HG03571 (cell line): ENCODE measurements around the gene FKBP1C.
"Not testable (repeated sequence)": the region's sequence is repeated elsewhere in the genome, so short reads cannot be mapped to it uniquely, and the experiment has no call there.

Experiments used
- ATAC-seq: cut with Tn5 transposase; IDR thresholded peaks from one replicate; pipeline ENCODE4 v1.9.1; 2021; ENCODE audit not compliant: unreplicated experiment

The FKBP1C gene

DNA sequence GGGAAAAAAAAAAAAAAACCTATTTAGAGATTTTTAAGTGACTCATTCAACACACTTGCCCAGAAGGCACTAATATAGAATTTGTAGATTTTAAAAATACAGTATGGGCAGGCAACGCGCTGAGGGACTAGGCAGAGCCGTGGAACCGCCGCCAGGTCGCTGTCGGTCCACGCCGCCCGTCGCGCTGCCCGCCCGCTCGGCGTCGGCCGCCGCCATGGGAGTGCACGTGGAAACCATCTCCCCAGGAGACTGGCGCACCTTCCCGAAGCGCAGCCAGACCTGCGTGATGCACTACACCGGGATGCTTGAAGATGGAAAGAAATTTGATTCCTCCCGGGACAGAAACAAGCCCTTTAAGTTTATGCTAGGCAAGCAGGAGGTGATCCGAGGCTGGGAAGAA lies at the start of gene FKBP1C:
TSS of gene FKBP1C (plus strand) at position 127 of the 400 bp plus-strand sequence.
- not testable (repeated sequence) for ATAC-seq

- not testable (repeated sequence) for ATAC-seq
Measured at GRCh38 chr6:63164047-63164803, 47.0 kb upstream of the FKBP1C start.

DNA sequence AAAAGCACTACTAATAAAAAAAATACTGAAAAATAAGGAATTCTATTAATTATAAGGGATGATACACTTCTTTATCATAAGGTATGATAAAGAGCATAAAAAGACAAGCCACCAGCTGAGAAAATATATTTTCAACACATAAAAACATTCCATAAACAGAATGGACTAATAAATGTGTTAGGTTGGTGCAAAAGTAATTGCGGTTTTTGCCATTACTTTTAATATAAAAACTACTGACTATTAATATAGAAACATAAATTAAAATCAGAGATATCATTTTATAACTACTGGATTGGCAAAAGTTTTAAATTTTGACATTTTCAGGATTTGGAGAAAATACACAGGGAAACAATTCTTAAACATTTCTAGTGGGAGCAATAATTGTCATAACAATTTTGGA lies 37.1 kb upstream of the FKBP1C start:
- ATAC-seq, result no peak

- ATAC-seq, result no peak
Measured at GRCh38 chr6:63176181-63176580, 35.1 kb upstream of the FKBP1C start.

- ATAC-seq, result no peak
Measured at GRCh38 chr6:63180367-63180766, 30.9 kb upstream of the FKBP1C start.

DNA sequence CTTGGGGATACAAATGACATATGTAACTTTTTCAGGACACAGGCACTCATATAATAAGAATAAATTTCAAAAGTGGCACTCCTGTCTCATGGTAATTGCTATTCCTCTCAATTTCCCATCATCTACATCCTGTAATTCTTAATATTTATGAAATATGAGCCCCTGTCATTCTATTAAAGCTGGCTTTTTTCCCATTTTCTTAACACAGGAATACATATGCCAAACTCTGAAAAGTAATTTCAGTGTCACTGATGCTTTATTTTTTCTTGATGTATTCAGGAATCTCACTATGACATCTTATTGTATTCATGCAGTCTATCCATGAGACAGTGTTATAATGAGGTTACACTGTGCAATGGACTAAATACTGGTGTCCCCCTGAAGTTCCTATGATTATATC lies 24.3 kb upstream of the FKBP1C start:
- no peak for ATAC-seq

DNA sequence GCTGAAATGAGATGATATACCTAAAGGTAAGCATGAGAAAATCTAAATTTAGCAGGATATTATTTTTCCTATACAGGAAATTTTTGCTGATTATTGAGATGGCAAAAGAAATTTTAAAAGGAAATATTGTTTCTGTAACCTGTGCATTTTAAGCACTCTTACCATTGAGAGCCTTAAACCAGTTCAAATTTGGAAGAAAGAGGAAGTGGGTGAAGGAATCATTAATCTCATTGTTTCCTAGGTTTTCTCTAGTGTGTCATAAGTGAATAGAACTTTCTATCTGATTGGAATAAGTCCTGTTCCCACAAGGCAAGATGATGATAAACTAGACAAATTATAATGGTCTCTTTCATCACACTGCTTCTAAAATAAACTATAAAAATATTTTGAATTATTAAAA lies 22.4 kb upstream of the FKBP1C start:
- ATAC-seq, result no peak

GRCh38 chr6:63193324-63193723 lies 17.9 kb upstream of the FKBP1C start:
- ATAC-seq, result no peak

DNA sequence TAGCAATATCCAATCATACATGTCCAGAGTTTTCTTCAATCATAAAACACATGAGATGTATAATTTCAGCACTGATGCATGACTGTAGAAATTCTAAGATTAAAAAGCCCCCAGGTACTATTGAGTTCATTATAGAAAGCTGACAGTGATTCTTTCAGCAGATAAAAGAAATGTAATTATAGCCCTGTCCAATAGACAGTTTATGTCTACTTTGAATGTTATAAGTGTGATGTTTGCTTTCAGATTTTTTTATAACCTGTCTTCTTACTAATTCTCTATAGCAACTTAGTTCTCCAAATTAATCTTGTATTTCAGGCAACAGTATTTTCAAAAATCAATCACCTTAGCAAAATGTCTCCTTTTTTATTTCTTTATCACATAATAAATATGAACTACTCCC lies 13.5 kb upstream of the FKBP1C start:
- ATAC-seq, result no peak

DNA sequence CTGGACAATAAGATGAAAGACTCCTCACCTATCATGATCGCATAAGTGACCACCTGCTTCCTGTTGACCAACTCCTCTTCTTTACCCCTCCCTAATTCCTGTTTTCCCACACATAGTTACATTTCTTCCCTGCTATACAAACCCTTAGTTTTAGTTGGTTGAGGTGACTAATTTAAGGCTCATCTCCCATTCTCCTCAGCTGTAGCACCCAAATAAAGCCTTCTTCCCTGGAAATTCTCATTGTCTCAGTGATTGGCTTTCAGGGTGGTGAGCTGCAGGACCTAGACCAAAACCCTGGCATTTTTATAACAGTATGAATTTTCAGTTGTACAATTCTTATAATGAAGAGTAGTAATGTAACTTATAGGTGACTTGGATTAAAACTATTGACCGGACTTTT lies 2.1 kb downstream of the FKBP1C start:
- no peak for ATAC-seq

DNA sequence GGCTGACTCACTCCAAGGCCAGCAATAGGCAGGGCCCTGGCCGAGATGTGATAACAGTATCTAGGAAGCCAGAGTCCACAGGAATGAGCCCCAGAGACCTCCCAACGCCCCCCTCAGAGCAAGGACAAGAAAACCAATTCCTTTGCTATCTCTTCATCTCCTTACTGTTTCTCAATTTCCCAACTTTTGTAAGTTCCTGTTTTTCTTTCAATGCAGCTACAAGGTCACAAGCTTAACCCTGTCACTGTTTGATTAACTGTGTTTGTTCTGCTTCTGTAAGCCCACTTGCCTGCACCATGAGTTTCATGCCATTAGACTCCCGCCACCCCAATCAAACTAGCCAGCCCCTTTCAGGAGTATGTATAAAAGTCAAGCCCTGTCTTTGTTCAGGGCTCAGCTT lies 3.5 kb downstream of the FKBP1C start:
- ATAC-seq, result no peak

DNA sequence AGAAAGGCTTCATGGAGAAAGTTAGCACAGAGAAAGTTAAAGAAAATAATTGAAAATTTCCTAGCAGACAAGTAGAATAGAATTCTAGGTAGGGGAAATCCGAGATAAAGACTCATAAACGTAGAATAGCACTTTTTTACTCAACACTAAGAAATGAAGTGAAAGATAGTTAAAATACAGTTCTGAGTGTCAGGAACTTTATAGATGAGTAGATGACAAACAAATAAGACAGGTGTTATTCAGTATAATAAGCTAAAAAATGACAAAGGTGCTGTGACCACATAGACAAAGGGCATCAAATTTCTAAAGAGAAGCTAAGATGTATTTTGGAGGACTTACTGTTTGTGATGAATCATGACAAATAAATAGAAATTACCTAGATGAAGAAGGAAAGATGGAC lies 12.9 kb downstream of the FKBP1C start:
- no peak for ATAC-seq

DNA sequence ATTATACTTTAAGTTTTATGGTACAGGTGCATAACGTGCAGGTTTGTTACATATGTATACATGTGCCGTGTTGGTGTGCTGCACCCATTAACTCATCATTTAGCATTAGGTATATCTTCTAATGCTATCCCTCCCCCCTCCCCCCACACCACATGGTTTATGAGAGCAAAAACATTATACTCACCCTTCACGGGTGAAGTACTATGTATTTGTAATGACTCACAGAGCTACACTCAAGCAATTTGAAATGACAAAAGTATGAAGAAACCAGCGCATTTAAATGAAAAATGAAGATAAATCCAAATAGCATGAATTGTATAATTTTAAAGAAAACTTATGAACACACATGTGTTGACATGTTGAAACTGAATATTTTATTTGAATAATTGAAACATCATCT lies 14.7 kb downstream of the FKBP1C start:
- not testable (repeated sequence) for ATAC-seq

DNA sequence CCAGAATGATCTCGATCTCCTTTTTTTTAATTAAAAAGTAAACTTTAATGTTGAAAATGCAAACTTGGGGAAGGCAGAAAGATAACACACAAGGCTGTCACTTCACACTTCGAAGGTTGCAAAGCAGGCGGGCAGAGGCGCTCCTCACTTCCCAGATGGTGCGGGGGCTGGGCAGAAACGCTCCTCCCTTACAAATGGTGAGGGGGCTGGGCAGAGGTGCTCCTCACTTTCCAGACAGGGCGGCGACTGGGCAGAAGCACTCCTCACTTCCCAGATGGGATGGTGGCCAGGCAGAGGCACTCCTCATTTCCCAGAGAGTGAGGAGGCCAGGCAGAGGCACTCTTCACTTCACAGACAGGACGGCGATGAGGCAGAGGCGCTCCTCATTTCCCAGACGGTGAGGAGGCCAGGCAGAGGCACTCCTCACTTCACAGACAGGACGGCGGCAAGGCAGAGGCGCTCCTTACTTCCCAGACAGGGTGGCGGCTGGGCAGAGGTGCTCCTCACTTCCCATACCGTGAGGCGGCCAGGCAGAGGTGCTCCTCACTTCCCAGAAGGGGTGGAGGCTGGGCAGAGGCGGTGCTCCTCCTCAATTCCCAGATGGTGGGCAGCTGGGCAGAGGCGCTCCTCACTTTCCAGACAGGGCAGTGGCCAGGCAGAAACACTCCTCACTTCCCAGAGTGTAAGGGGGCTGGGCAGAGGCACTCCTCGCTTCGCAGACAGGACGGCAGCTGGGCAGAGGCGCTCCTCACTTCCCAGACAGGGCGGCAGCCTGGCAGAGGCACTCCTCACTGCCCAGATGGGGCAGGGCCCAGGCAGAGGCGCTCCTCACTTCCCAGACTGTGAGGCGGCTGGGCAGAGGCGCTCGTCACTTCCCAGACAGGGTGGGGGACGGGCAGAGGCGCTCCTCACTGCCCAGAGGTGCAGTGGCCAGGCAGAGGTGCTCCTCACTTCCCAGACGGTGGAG lies 16.9 kb downstream of the FKBP1C start:
- not testable (repeated sequence) for ATAC-seq

DNA sequence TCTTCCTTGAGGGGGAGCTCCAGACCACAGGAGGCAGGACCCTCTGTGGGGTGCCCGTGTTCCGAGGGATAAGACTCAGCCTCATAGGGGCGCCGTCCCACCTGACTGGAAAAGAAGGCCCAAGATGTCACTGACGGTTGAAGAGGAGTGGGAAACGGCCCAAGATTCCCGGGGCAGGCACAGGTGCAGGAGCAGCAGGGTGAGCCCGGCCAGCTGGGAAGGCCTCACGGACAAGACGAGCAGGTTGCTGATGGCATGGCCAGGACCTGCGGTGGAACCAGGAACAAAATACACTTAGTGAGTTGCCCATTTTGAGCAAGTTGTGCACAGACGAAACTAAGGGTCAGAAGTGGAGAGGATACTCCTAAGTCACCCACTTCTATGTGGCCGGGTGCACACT lies 18.8 kb downstream of the FKBP1C start:
- not testable (repeated sequence) for ATAC-seq

GRCh38 chr6:63230511-63230910 lies 19.2 kb downstream of the FKBP1C start:
- not testable (repeated sequence) for ATAC-seq

DNA sequence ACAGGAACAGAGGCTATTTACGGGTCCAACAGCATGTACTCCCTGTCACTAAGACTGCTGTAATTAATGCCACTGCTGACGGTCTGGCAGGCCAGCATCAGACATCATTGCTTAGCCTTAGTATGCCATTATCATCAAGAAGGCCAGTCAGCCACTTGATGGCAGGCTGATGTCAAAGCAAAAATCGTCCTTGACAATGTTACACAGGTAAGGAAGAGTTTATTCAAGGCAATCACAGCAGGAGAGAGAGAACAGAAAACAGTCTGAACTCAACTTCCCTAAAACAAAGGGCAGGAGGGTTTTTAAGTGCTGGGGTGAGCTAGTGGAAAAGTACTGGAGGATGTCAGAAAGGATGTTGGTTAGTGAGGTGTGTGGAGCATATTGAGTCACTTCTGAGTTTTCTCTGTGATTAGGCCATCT lies 25.1 kb downstream of the FKBP1C start:
- no peak for ATAC-seq

DNA sequence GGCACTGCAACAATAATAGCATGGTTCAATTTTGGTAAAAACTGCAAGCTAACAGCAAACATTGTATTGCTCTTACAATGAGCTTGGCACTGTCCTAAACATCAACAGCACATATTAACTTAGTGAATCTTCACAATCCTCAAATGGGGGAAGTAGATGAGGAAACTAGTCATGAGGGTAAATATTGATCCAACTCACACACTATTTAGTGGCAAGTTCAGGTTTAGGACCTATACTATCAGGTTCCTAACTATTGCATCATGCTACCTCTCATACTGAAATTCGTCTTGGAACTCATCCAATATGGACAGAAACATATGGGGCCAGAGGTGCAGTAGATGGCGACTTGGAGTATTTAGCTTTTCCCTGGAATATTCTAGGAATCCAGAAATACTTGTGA lies 34.2 kb downstream of the FKBP1C start:
- ATAC-seq, result no peak

GRCh38 chr6:63245909-63246308 lies 34.6 kb downstream of the FKBP1C start:
- no peak for ATAC-seq

DNA sequence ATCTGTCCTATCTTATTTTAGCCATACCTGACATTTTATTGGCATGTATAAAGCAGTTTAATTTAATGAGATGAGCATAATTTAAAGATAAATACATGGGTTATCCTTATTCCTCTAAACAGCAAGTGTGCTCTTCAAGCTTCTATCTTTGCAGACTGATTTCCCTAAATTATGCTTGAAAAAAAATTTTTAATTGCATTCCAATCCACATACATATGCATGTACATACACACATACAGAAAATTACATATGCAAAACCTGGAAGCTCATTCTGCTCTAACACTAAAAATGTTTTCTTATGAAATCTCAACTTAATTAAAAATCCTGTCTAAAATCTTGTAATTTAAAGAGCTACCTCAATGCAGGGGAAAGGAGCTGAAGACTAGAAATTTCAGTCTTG lies 35.3 kb downstream of the FKBP1C start:
- ATAC-seq, result no peak

GRCh38 chr6:63249875-63250482 lies 38.7 kb downstream of the FKBP1C start:
- ATAC-seq, result no peak

DNA sequence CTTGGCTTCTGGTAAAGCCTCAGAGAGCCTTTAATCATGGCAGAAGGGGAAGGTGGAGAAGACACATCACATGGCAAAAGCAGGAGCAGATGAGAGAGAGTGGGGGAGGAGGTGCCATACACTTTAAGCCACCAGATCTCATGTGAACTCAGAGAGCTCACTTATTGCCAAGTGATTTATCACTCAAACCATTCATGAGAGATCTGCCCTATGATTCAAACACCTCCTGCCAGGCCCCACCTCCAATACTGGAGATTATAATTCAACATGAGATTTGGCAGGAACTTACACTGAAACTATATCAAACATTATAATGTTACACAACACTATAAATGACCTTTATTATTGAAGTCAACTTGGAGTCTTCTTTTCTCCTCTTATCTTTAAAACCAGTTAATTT lies 47.9 kb downstream of the FKBP1C start:
- no peak for ATAC-seq
